Right lung (tissue), 5 donors: ENCODE results near the gene CEPT1. TPM values are rescaled to one million over a fixed set of nuclear protein-coding genes. Genes with fewer than 3 reads are reported as not detected.
"Not testable (repeated sequence)": the region's sequence is repeated elsewhere in the genome, so short reads cannot be mapped to it uniquely, and the experiment has no call there.

Experiments
- DNase-seq, 2 donors: peaks; one replicate each; pipeline ENCODE4 v3.0.0-alpha.2; 2013
- polyA plus RNA-seq, 5 donors: library from polyadenylated mRNA; unstranded; fragments of 120-200 nt; gene quantifications; one replicate each; pipeline versions ENCODE4 v1.2.1 to v1.2.3, GENCODE V29; 2013; ENCODE audit warnings: inconsistent platforms in 1 of 5, low replicate concordance in 1 of 5; ENCODE audit not compliant: insufficient read length in 5 of 5, insufficient read depth in 1 of 5

CEPT1 gene
- polyA plus RNA-seq, 5 donors: 42.8 to 69.6 (median 59.9) TPM

DNA sequence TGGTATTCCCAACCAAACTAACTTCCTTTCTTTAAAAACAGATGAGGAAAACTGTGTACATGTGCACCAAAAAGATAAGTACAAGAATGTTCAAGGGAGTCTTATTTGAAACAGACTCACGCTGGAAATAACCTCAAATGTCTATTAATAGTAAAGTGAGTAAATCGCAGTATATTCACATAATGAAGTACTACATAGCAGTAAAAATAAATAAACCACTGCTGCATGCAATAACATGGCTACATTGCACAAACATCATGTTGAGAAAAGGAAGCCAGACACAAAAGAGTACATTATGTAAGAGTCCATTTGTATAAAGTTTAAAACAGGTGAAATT lies 65.7 kb downstream of the CEPT1 start:
- DNase-seq: no peak

DNA sequence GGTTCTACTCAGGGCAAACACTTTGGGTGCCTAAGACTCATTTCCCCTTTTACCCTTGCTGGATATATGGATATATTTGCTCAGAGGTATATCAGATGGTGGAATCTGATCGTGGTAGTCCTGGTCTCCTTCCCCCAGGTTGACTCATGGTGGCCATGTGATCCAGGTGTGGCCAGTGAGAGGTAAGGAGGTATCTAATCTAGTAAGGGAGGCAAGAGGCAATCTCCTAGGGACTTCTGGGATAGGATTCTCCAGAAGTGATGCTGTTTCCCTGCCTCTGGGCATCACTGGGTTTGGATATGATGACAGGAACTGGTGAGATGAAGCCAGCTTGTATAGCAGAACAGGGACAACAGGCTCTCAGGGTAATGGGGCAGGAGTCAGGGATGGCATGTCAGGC lies 68.9 kb downstream of the CEPT1 start:
- DNase-seq: no peak

- DNase-seq: no peak
Measured at GRCh38 chr1:111209622-111210021, 69.6 kb downstream of the CEPT1 start.

GRCh38 chr1:111211921-111212320 lies 71.9 kb downstream of the CEPT1 start:
- no peak for DNase-seq

- DNase-seq: no peak
Measured at GRCh38 chr1:111212634-111213335, 72.8 kb downstream of the CEPT1 start.

DNA sequence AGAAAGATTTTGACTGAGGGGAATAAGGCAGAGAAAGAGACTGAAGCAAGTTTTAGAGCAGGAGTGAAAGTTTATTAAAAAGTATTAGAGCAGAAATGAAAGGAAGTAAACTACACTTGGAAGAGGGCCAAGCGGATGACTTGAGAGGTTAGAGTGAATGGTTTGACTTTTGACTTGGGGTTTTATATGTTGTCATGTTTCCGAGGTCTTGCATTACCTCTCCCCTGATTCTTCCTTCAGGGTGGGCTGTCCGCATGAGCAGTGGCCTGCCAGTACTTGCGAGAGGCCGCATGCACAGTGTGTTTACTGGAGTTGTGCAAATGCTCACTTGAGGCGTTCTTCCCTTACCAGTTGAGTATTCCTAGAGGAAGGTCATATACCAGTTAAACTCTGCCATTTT lies 73.4 kb downstream of the CEPT1 start:
- DNase-seq: no peak

GRCh38 chr1:111214074-111214801 lies 74.2 kb downstream of the CEPT1 start:
- no peak for DNase-seq

GRCh38 chr1:111214884-111215283 lies 74.9 kb downstream of the CEPT1 start:
- no peak for DNase-seq

- not testable (repeated sequence) for DNase-seq
Measured at GRCh38 chr1:111215285-111215684, 75.3 kb downstream of the CEPT1 start.

GRCh38 chr1:111216751-111217150 lies 76.7 kb downstream of the CEPT1 start:
- no peak for DNase-seq

GRCh38 chr1:111217183-111217910 lies 77.3 kb downstream of the CEPT1 start:
- no peak for DNase-seq

- DNase-seq: no peak
Measured at GRCh38 chr1:111218701-111219556, 78.9 kb downstream of the CEPT1 start.

- no peak for DNase-seq
Measured at GRCh38 chr1:111219557-111220286, 79.7 kb downstream of the CEPT1 start.

DNA sequence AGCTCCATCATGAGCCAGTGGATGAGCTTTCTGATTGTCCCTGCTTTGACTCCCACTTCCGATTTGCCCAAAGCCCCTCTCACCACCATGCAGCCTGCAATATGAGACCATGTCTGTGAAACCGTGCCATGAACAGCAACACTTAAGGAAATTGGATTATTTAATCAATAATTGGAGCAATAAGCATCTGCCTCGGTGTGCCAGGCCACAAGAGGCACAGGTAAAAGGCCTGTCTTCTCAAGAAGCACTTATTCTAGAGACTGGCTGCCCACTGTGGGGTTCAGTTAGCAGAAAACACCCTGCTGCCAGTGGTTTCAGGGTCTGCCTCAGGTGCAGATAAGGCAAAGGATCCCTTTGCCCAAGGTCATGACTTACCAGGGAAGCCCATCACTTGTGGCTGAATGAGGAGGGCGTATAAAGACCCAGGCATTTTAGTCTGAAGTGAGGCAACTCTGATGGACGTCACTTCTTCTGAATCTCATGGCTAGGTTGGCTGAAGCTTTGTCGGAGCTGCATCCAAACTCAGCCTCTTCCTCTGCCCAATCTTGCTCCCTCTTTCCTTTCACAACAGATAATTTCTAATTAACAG lies 80.4 kb downstream of the CEPT1 start:
- DNase-seq: no peak

DNA sequence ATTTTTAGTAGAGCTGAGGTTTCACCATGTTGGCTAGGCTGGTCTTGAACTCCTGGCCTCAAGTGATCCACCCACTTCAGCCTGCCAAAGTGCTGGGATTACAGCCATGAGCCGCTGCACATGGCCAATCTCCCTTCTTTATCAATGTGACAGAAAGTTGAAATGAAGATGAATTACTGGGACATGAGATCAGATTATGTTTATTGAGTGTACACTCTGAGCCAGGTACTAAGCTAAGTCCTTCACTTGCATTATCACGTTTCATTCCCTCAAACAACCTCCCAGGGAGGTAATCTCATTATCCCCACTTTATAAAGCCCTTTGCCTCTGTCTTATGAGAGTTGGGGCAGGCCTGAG lies 81.2 kb downstream of the CEPT1 start:
- no peak for DNase-seq

- no peak for DNase-seq
Measured at GRCh38 chr1:111221633-111222291, 81.7 kb downstream of the CEPT1 start.

- DNase-seq: peak in 1 of 2 donors; percentile 29
Measured at GRCh38 chr1:111222308-111223125, 82.5 kb downstream of the CEPT1 start.

DNA sequence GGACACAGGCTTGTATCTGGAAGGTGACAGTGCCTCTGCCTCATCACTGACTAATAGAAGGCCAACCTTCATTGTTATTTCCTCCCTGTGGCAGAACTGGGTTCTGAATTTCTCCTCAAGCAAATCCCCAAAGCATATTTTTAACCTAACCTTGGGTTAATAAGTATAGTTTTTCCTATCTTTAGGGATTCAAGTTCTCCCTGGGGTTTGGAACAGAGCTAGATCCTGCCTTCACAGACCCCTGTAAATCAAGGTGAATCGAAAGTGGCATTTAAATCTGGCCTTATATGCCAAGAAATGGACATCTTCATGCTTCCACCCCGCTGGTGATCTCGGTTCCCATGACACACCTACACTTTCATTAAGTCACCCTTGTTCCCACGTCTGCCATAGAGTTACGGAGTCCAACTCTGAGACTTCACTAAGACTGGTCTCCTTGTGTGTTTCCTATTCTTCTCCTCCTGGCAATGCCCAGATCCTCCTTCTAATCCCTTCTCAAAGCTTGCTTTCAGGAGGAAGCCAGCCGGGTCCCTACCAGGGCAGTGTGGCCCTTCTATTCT lies 83.2 kb downstream of the CEPT1 start:
- DNase-seq: no peak

- DNase-seq: no peak
Measured at GRCh38 chr1:111225091-111225490, 85.1 kb downstream of the CEPT1 start.
